DOHH2 (cell line): Measurements from ENCODE around the gene SLC10A3.

ENCODE experiments used
- H3F3A ChIP-seq: fragments of 200-600 bp; sonication (generic), shearing (Covaris generic); 2 replicates; pipeline ENCODE4 v1.6.0; 2016; ENCODE audit warnings: antibody characterized with exemption, mild to moderate bottlenecking; ENCODE audit not compliant: control insufficient read depth, insufficient read depth
- H3K27ac ChIP-seq: fragments of 200-600 bp; sonication (generic); 2 replicates; pipeline ENCODE4 v1.5.1; 2014; ENCODE audit warnings: low read depth, mild to moderate bottlenecking, low read length, moderate library complexity
- H3K27me3 ChIP-seq: fragments of 200-600 bp; sonication (generic); 2 replicates; pipeline ENCODE4 v1.6.1; 2014; ENCODE audit warnings: mild to moderate bottlenecking, low read length, mixed read lengths; ENCODE audit not compliant: control insufficient read depth
- H3K36me3 ChIP-seq: fragments of 200-600 bp; sonication (generic); 2 replicates; pipeline ENCODE4 v1.6.1; 2014; ENCODE audit warnings: mild to moderate bottlenecking, low read length, moderate library complexity, mixed read lengths; ENCODE audit not compliant: control insufficient read depth
- H3K4me1 ChIP-seq: fragments of 200-600 bp; sonication (generic); 2 replicates; pipeline ENCODE4 v1.6.1; 2014; ENCODE audit warnings: mild to moderate bottlenecking, low read length, mixed read lengths; ENCODE audit not compliant: control insufficient read depth
- H3K4me2 ChIP-seq: fragments of 200-600 bp; sonication (generic); 2 replicates; pipeline ENCODE4 v1.6.0; 2014; ENCODE audit warnings: mild to moderate bottlenecking, low read length, moderate library complexity
- H3K4me3 ChIP-seq: fragments of 200-600 bp; sonication (generic); 2 replicates; pipeline ENCODE4 v1.5.1; 2014; ENCODE audit warnings: mild to moderate bottlenecking, low read length, mixed read lengths
- H3K79me2 ChIP-seq: fragments of 200-600 bp; sonication (generic); 2 replicates; pipeline ENCODE4 v1.6.1; 2014; ENCODE audit warnings: mild to moderate bottlenecking, low read length, mixed read lengths; ENCODE audit not compliant: control insufficient read depth
- H3K9me2 ChIP-seq: fragments of 200-600 bp; sonication (generic); replicated peaks from 2 replicates; pipeline ENCODE4 v1.6.1; 2014; ENCODE audit warnings: mild to moderate bottlenecking, low read length, mixed read lengths; ENCODE audit not compliant: control insufficient read depth
- H3K9me3 ChIP-seq: fragments of 200-600 bp; sonication (generic); 2 replicates; pipeline ENCODE4 v1.6.1; 2014; ENCODE audit warnings: antibody characterized with exemption, low read length, mixed read lengths; ENCODE audit not compliant: control insufficient read depth, insufficient read depth
- H4K20me1 ChIP-seq: fragments of 200-600 bp; sonication (generic); 2 replicates; pipeline ENCODE4 v1.6.0; 2014; ENCODE audit warnings: low read depth, mild to moderate bottlenecking, antibody characterized with exemption, low read length, moderate library complexity; ENCODE audit not compliant: control insufficient read depth, insufficient read depth
- EZH2phosphoT487 ChIP-seq: fragments of 200-600 bp; sonication (generic); IDR thresholded peaks from 2 replicates; pipeline ENCODE4 v1.6.1; 2017; ENCODE audit warnings: borderline replicate concordance, mild to moderate bottlenecking, antibody characterized with exemption, low read length, moderate library complexity, mixed read lengths
- TF ChIP-seq, protein P1 (sequence below): fragments of 200-600 bp; sonication (generic); IDR thresholded peaks from one replicate; pipeline ENCODE4 v1.5.1; 2014; ENCODE audit warnings: antibody characterized with exemption, mild to moderate bottlenecking, low read depth, low read length; ENCODE audit not compliant: poor library complexity, severe bottlenecking

The SLC10A3 gene

DNA sequence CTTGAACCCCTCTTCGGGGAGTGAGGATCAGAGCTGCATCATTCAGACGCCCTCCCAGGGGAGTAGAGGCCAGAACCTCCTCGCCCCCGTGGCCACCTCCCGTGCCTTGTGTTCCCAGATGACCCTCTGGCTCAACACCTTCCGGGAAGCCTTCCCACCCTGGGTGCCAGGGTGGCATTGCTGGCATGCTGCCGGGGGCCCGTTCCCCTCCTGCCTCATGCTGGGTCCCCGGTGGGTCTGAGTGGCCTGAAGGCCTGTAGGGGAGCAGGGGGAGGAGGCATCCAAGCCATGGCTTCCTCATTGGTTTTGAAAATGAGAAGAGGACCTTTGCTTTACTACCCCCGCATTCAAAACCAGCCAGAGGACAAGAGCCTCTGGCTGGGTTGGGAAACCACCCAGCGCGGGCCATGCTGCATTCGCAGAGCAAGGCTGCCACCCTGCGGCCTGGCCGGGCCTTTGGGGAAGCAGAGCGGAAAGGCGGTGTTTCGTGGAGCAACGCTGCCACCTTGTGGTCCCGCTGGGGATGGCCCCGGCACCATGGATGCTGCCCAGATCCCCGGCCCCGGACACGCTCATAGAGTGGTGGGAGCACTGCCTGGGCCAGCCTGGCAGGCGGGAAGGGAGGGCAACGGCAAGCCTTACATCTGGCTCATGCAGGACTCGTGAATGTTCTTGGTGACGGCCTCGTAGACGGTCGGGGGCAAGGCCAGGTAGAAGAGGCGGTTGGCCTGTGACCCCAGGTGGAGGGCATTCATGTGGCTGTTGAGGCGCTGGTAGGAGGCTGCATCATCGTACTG is 44.3 kb upstream of the SLC10A3 start:
- Histone ChIP-seq H3K4me1 (peaks cover 5% of the 10 kb centered on the region), H3K4me3 (no peak overlapping the region), H3K36me3 (peaks cover 21% of the 10 kb centered on the region), H3F3A (no peaks in the 10 kb centered on the region), H4K20me1 (no peaks in the 10 kb centered on the region), H3K9me3 (no peaks in the 10 kb centered on the region), H3K27ac (no peak overlapping the region), H3K9me2 (no peaks in the 10 kb centered on the region), H3K27me3 (no peaks in the 10 kb centered on the region), H3K4me2 (peak overlapping the region; percentile 19; the same call in 1 of the 2 replicates), H3K79me2 (no peaks in the 10 kb centered on the region)
- TF ChIP-seq, protein P1, sequence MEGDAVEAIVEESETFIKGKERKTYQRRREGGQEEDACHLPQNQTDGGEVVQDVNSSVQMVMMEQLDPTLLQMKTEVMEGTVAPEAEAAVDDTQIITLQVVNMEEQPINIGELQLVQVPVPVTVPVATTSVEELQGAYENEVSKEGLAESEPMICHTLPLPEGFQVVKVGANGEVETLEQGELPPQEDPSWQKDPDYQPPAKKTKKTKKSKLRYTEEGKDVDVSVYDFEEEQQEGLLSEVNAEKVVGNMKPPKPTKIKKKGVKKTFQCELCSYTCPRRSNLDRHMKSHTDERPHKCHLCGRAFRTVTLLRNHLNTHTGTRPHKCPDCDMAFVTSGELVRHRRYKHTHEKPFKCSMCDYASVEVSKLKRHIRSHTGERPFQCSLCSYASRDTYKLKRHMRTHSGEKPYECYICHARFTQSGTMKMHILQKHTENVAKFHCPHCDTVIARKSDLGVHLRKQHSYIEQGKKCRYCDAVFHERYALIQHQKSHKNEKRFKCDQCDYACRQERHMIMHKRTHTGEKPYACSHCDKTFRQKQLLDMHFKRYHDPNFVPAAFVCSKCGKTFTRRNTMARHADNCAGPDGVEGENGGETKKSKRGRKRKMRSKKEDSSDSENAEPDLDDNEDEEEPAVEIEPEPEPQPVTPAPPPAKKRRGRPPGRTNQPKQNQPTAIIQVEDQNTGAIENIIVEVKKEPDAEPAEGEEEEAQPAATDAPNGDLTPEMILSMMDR, result peak; percentile 86
- TF ChIP-seq EZH2phosphoT487, result no peak

DNA sequence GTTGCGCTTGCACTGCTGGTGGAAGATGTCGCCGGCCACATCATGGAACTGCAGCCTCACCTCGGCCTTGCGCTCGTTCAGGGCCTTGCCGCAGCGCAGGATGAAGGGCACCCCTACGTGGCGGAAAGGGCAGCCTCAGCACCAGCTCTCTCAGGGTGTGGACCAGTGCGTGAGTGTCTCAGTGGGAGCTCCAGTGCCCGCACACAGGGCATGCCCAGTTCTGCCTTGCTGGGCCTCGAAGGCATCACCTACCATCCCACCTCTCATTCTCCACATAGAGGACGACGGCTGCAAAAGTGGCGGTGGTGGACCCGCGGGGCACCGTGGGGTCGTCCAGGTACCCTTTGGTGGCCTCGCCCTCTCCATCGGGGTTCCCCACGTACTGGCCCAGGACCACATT is 42.3 kb upstream of the SLC10A3 start:
- H3K79me2 ChIP-seq, result no peaks in the 10 kb centered on the region
- H3K27me3 ChIP-seq, result no peaks in the 10 kb centered on the region
- H3K9me2 ChIP-seq, result no peaks in the 10 kb centered on the region
- TF ChIP-seq, protein P1, result no peak
- no peak for TF ChIP-seq EZH2phosphoT487
- no peaks in the 10 kb centered on the region for H4K20me1 ChIP-seq
- no peak overlapping the region for H3K4me3 ChIP-seq
- no peaks in the 10 kb centered on the region for H3K9me3 ChIP-seq
- H3K4me1 ChIP-seq, result peaks cover 5% of the 10 kb centered on the region
- no peak overlapping the region for H3K4me2 ChIP-seq
- no peak overlapping the region for H3K27ac ChIP-seq
- peaks cover 21% of the 10 kb centered on the region for H3K36me3 ChIP-seq
- H3F3A ChIP-seq, result no peaks in the 10 kb centered on the region

DNA sequence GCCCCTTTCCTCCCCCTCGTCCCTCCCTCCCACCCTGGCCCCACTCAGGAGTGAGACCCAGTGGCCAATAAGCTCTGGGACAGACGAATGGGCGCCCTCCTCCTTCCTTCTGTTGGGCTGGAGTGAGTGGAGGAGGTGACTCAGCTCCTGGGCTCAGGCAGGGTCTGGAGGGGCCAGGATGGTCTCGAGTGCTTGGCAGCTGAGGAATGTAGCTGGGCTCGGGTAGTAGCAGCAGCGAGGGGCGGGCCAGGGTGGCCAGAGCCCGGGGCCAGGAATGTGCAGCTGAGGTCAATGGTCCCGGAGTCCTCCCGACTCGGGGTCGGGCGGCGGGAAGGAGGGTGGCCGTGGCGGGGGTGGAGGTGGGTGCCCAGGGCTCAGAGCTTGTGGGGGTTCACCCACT is 41.2 kb upstream of the SLC10A3 start:
- Histone ChIP-seq H3K27ac (no peak overlapping the region), H3K79me2 (no peaks in the 10 kb centered on the region), H3K36me3 (peaks cover 21% of the 10 kb centered on the region), H3K4me2 (no peak overlapping the region), H3K27me3 (no peaks in the 10 kb centered on the region), H3K4me3 (no peak overlapping the region), H4K20me1 (no peaks in the 10 kb centered on the region), H3F3A (no peaks in the 10 kb centered on the region), H3K9me2 (no peaks in the 10 kb centered on the region), H3K4me1 (peaks cover 16% of the 10 kb centered on the region), H3K9me3 (no peaks in the 10 kb centered on the region)
- TF ChIP-seq EZH2phosphoT487, result no peak
- TF ChIP-seq, protein P1, result no peak
